H9 (cell line): Measurements from ENCODE around the gene DPH1. TPM values are rescaled to one million over a fixed set of nuclear protein-coding genes. Genes with fewer than 3 reads are reported as not detected.

Experiments used
- DNase-seq: peaks from one replicate; pipeline ENCODE4 v3.0.0-alpha.2; 2017
- H2AFZ ChIP-seq: one replicate; pipeline ENCODE4 v1.6.1; 2013; ENCODE audit warnings: mild to moderate bottlenecking, low read length, control low read depth, moderate library complexity
- H2AK5ac ChIP-seq: 2 replicates; pipeline ENCODE4 v1.6.1; 2013; ENCODE audit warnings: low read length, control low read depth, mixed read lengths; ENCODE audit not compliant: insufficient read length
- H2BK120ac ChIP-seq: one replicate; pipeline ENCODE4 v1.6.1; 2013; ENCODE audit warnings: low read depth, mild to moderate bottlenecking, low read length, control low read depth, inconsistent platforms; ENCODE audit not compliant: poor library complexity, severe bottlenecking
- H2BK12ac ChIP-seq: 2 replicates; pipeline ENCODE4 v1.6.1; 2013; ENCODE audit warnings: low read length, control low read depth, mixed read lengths, low read depth; ENCODE audit not compliant: insufficient read length
- H2BK15ac ChIP-seq: 2 replicates; pipeline ENCODE4 v1.6.1; 2013; ENCODE audit warnings: low read depth, low read length, control low read depth
- H2BK20ac ChIP-seq: one replicate; pipeline ENCODE4 v1.6.1; 2013; ENCODE audit warnings: low read depth, mild to moderate bottlenecking, low read length, control low read depth, inconsistent platforms; ENCODE audit not compliant: poor library complexity, severe bottlenecking
- H2BK5ac ChIP-seq: 2 replicates; pipeline ENCODE4 v1.6.1; 2013; ENCODE audit warnings: low read length, control low read depth, mixed read lengths; ENCODE audit not compliant: insufficient read length
- H3K14ac ChIP-seq: 2 replicates; pipeline ENCODE4 v1.6.1; 2013; ENCODE audit warnings: low read length, control low read depth; ENCODE audit not compliant: insufficient read depth
- H3K18ac ChIP-seq: 2 replicates; pipeline ENCODE4 v1.6.1; 2013; ENCODE audit warnings: low read depth, mild to moderate bottlenecking, mixed read lengths, low read length, control low read depth; ENCODE audit not compliant: insufficient read length
- H3K23ac ChIP-seq: 2 replicates; pipeline ENCODE4 v1.6.1; 2013; ENCODE audit warnings: low read length, control low read depth, mixed read lengths, low read depth; ENCODE audit not compliant: insufficient read length
- H3K23me2 ChIP-seq: 2 replicates; pipeline ENCODE4 v1.6.1; 2013; ENCODE audit warnings: low read depth, mild to moderate bottlenecking, mixed read lengths, low read length, control low read depth; ENCODE audit not compliant: insufficient read length, poor library complexity, severe bottlenecking
- H3K27ac ChIP-seq: 2 replicates; pipeline ENCODE4 v1.5.1; 2013; ENCODE audit warnings: low read length, control low read depth, mixed read lengths, low read depth; ENCODE audit not compliant: insufficient read length
- H3K27me3 ChIP-seq: 2 replicates; pipeline ENCODE4 v1.6.1; 2013; ENCODE audit warnings: low read length, control low read depth, inconsistent platforms; ENCODE audit not compliant: insufficient read depth
- H3K4ac ChIP-seq: 2 replicates; pipeline ENCODE4 v1.6.1; 2013; ENCODE audit warnings: low read depth, mild to moderate bottlenecking, control low read depth, inconsistent platforms, low read length, moderate library complexity
- H3K4me1 ChIP-seq: 2 replicates; pipeline ENCODE4 v1.6.1; 2013; ENCODE audit warnings: low read length, control low read depth, inconsistent platforms; ENCODE audit not compliant: insufficient read depth
- H3K4me2 ChIP-seq: 2 replicates; pipeline ENCODE4 v1.6.1; 2013; ENCODE audit warnings: low read length, control low read depth, mixed read lengths; ENCODE audit not compliant: insufficient read length, insufficient read depth
- H3K56ac ChIP-seq: 2 replicates; pipeline ENCODE4 v1.6.1; 2013; ENCODE audit warnings: low read depth, mild to moderate bottlenecking, mixed read lengths, low read length, control low read depth; ENCODE audit not compliant: insufficient read length
- H3K79me1 ChIP-seq: 2 replicates; pipeline ENCODE4 v1.6.1; 2013; ENCODE audit warnings: low read depth, mild to moderate bottlenecking, moderate library complexity, low read length, control low read depth, inconsistent platforms; ENCODE audit not compliant: insufficient read depth, poor library complexity, severe bottlenecking
- H3K79me2 ChIP-seq: 2 replicates; pipeline ENCODE4 v1.6.1; 2013; ENCODE audit warnings: low read length, control low read depth, inconsistent platforms; ENCODE audit not compliant: insufficient read depth
- H3K9ac ChIP-seq: 2 replicates; pipeline ENCODE4 v1.6.1; 2013; ENCODE audit warnings: low read length, control low read depth, mixed read lengths; ENCODE audit not compliant: insufficient read length; ENCODE audit errors: extremely low read depth
- H3K9me3 ChIP-seq: one replicate; pipeline ENCODE4 v1.6.1; 2013; ENCODE audit warnings: low read depth, low read length, inconsistent platforms; ENCODE audit not compliant: control insufficient read depth
- H3T11ph ChIP-seq: one replicate; pipeline ENCODE4 v1.6.1; 2013; ENCODE audit warnings: mild to moderate bottlenecking, low read length, control low read depth, inconsistent platforms
- H4K20me1 ChIP-seq: one replicate; pipeline ENCODE4 v1.6.1; 2013; ENCODE audit not compliant: control insufficient read depth, insufficient read length, insufficient read depth
- H4K5ac ChIP-seq: 2 replicates; pipeline ENCODE4 v1.6.1; 2013; ENCODE audit warnings: low read depth, mild to moderate bottlenecking, mixed read lengths, low read length, control low read depth; ENCODE audit not compliant: insufficient read length
- H4K8ac ChIP-seq: replicated peaks from 2 replicates; pipeline ENCODE4 v1.6.1; 2013; ENCODE audit warnings: low read length, control low read depth, mixed read lengths, low read depth; ENCODE audit not compliant: insufficient read length
- H4K91ac ChIP-seq: 2 replicates; pipeline ENCODE4 v1.6.1; 2013; ENCODE audit warnings: low read depth, mild to moderate bottlenecking, moderate library complexity, mixed read lengths, low read length, control low read depth; ENCODE audit not compliant: insufficient read length
- H3K27ac Mint-ChIP-seq, 3 experiments: 2 replicates in 2 of 3; 3 replicates in 1 of 3; pipeline ENCODE4 v1.8.0; 2020 to 2021; ENCODE audit warnings: mixed read lengths in 3 of 3, mild to moderate bottlenecking in 1 of 3, moderate library complexity in 1 of 3
- H3K27me3 Mint-ChIP-seq: 2 replicates; pipeline ENCODE4 v1.8.0; 2021; ENCODE audit warnings: low read depth, mild to moderate bottlenecking, moderate library complexity, mixed read lengths
- H3K36me3 Mint-ChIP-seq, 3 experiments: 2 replicates in 2 of 3; 3 replicates in 1 of 3; pipeline ENCODE4 v1.8.0; 2020 to 2021; ENCODE audit warnings: low read depth in 3 of 3, mixed read lengths in 3 of 3; ENCODE audit not compliant: insufficient read depth in 1 of 3
- H3K4me1 Mint-ChIP-seq, 2 experiments: 2 replicates each; pipeline ENCODE4 v1.8.0; 2020; ENCODE audit warnings: mixed read lengths in 2 of 2
- H3K4me3 Mint-ChIP-seq, 2 experiments: 2 replicates in 1 of 2; 3 replicates in 1 of 2; pipeline ENCODE4 v1.8.0; 2020 to 2021; ENCODE audit warnings: mild to moderate bottlenecking in 2 of 2, mixed read lengths in 2 of 2, moderate library complexity in 1 of 2
- H3K9me3 Mint-ChIP-seq, 2 experiments: 2 replicates in 1 of 2; 3 replicates in 1 of 2; pipeline ENCODE4 v1.8.0; 2020; ENCODE audit warnings: mild to moderate bottlenecking in 2 of 2, mixed read lengths in 2 of 2, moderate library complexity in 1 of 2
- CTCF ChIP-seq: fragments of 200-600 bp; sonication (generic); conservative IDR thresholded peaks from 3 replicates; pipeline ENCODE4 v1.8.0; 2021; ENCODE audit warnings: antibody characterized with exemption, mild to moderate bottlenecking
- WGBS: extraction: QIAGEN DNeasy Blood & Tissue Kit; methylation state at CpG from one replicate; pipeline ENCODE4 v1.1.7; 2013; ENCODE audit warnings: missing lambda C conversion rate, low lambda C conversion rate, mixed read lengths; ENCODE audit not compliant: insufficient read length; ENCODE audit errors: extremely low coverage; 5-methylcytosine and 5-hydroxymethylcytosine counted together
- long read RNA-seq: library from polyadenylated mRNA; unstranded; transcript quantifications from one replicate; pipeline ENCODE4 v2.0.0, GENCODE V29; 2020
- total RNA-seq: library from RNA; stranded (reverse); gene quantifications from 2 replicates; pipeline ENCODE4 v1.2.1, GENCODE V29; 2021

Gene DPH1
- total RNA-seq = 27.5 and 31.3 TPM in 2 replicates
- long read RNA-seq, transcript DPH1-206 (13 exons, 1,733 nt) = minor isoform, 7 of 119 reads
- long read RNA-seq, transcript DPH1-213 (12 exons, 1,644 nt) = minor isoform, 5 of 119 reads
- long read RNA-seq, transcript DPH1-201 (13 exons, 2,221 nt) = major isoform, 81 of 119 reads
- long read RNA-seq, partial matches to known transcripts = 4 of 119 reads
- long read RNA-seq, other reads (novel, unspliced or antisense) = 19 of 119 reads

GRCh38 chr17:2029911-2030778 is at the start of gene DPH1:
Gene DPH1 (plus strand): TSS chr17:2030153. CDS start chr17:2030170, 17 bp downstream.
- peaks cover 47% of the 10 kb centered on the region for H3K27me3 Mint-ChIP-seq
- Histone ChIP-seq H3K14ac (no peak within 1 kb of the TSS), H3K79me1 (no peaks in the 10 kb centered on the region), H3K79me2 (no peaks in the 10 kb centered on the region), H3K4ac (no peak within 1 kb of the TSS), H3K23me2 (peaks cover 7% of the 10 kb centered on the region), H2AK5ac (no peak within 1 kb of the TSS), H3K27ac (no peak within 1 kb of the TSS), H3T11ph (no peak within 1 kb of the TSS), H3K27me3 (peaks cover 38% of the 10 kb centered on the region), H2BK12ac (no peak within 1 kb of the TSS), H2AFZ (no peak within 1 kb of the TSS), H2BK15ac (no peak within 1 kb of the TSS), H4K20me1 (no peaks in the 10 kb centered on the region), H4K5ac (no peak within 1 kb of the TSS), H2BK120ac (no peak within 1 kb of the TSS), H2BK20ac (no peak within 1 kb of the TSS), H4K91ac (no peak within 1 kb of the TSS), H3K9me3 (no peaks in the 10 kb centered on the region), H3K56ac (no peak within 1 kb of the TSS), H3K4me2 (peak within 1 kb of the TSS; percentile 76), H3K18ac (no peak within 1 kb of the TSS), H4K8ac (no peak within 1 kb of the TSS), H3K9ac (no peak within 1 kb of the TSS), H3K23ac (no peak within 1 kb of the TSS), H2BK5ac (no peak within 1 kb of the TSS), H3K4me1 (no peaks in the 10 kb centered on the region)
- WGBS = no CpG with 5 or more reads among the region's 59 CpGs
- H3K9me3 Mint-ChIP-seq = peaks cover 5 to 6% of the 10 kb centered on the region in 2 experiments; a peak in 4 of 5 replicates
- no peaks in the 10 kb centered on the region; a peak in 2 of 7 replicates for H3K36me3 Mint-ChIP-seq
- DNase-seq = peak; percentile 96
- H3K4me3 Mint-ChIP-seq = peak within 1 kb of the TSS; percentile 94 to 97
- H3K4me1 Mint-ChIP-seq = peaks cover 12 to 32% of the 10 kb centered on the region in 2 experiments
- TF ChIP-seq CTCF = no peak
- peak within 1 kb of the TSS in 1 of 3 experiments; percentile 39; a peak in 1 of 7 replicates for H3K27ac Mint-ChIP-seq
